HepG2 (cell line): ENCODE measurements around the gene DST. TPM values are rescaled to one million over a fixed set of nuclear protein-coding genes. Genes with fewer than 3 reads are reported as not detected.

Experiments used
- ATAC-seq: fragments of 200-7000 bp; cut with Tn5 transposase; 3 replicates; pipeline ENCODE4 v1.9.1; 2020; ENCODE audit warnings: mild to moderate bottlenecking, moderate library complexity
- BruUV-seq: library from RNA; stranded (reverse); fragments of 400-500 nt; replicated peaks from 2 replicates; lab custom pipeline; 2021; lab: Mats Ljungman, UMichigan
- CTCF ChIA-PET: fragments of 300-600 bp; formaldehyde crosslinking; extraction: SDS; loops from one replicate; lab custom pipeline; 2021; ENCODE audit warnings: low total read pairs, inconsistent platforms, low intra/inter-chr PET ratio; lab: Yijun Ruan, JAX
- POLR2A ChIA-PET: fragments of 350-600 bp; sonication (Branson Sonifier 250); formaldehyde crosslinking; loops from one replicate; lab custom pipeline; 2020; ENCODE audit warnings: antibody characterized with exemption, inconsistent platforms; lab: Yijun Ruan, JAX
- DNase-seq: peaks from one replicate; pipeline ENCODE4 v3.0.0-alpha.2; 2015; ENCODE audit warnings: low spot score
- FAIRE-seq: peaks from 3 replicates; lab custom pipeline; 2011; peaks lifted over from hg19 to GRCh38; lab: Jason Lieb, UNC
- H2AFZ ChIP-seq: one replicate; pipeline ENCODE4 v1.6.1; 2011; ENCODE audit warnings: low read length, inconsistent platforms
- H3K27ac ChIP-seq: fragments of 300-600 bp; 3 replicates; pipeline ENCODE4 v1.8.0; 2011; ENCODE audit warnings: mixed run types, mild to moderate bottlenecking, mixed read lengths, low read length, inconsistent platforms; ENCODE audit not compliant: insufficient read depth; ENCODE audit errors: extremely low read length
- H3K27me3 ChIP-seq, 2 experiments: fragments of 200-600 bp in 1 of 2; 2 replicates in 1 of 2; 3 replicates in 1 of 2; pipeline versions ENCODE4 v1.6.0 to v1.8.0; 2011; ENCODE audit warnings: low read length in 2 of 2, mild to moderate bottlenecking in 2 of 2, moderate library complexity in 2 of 2, inconsistent platforms in 1 of 2; ENCODE audit not compliant: insufficient read depth in 2 of 2, control insufficient read depth in 1 of 2
- H3K36me3 ChIP-seq, 2 experiments: fragments of 200-600 bp in 1 of 2; replicated peaks in 1 of 2; 2 replicates in 1 of 2; 3 replicates in 1 of 2; pipeline versions ENCODE4 v1.5.1 to v1.8.0; 2011; ENCODE audit warnings: low read length in 2 of 2, inconsistent platforms in 1 of 2; ENCODE audit not compliant: insufficient read depth in 2 of 2, control insufficient read depth in 1 of 2
- H3K4me1 ChIP-seq: 2 replicates; pipeline ENCODE4 v1.5.1; 2012; ENCODE audit warnings: low read length, inconsistent platforms; ENCODE audit not compliant: insufficient read depth
- H3K4me2 ChIP-seq: 2 replicates; pipeline ENCODE4 v1.6.0; 2011; ENCODE audit warnings: low read depth, low read length, inconsistent platforms
- H3K4me3 ChIP-seq, 3 experiments: fragments of 200-600 bp in 1 of 3; sonication (generic), shearing (Covaris generic) in 1 of 3; replicated peaks in 1 of 3; 2 replicates each; pipeline ENCODE4 v1.5.1; 2011 to 2016; ENCODE audit warnings: low read length in 3 of 3, inconsistent platforms in 2 of 3, low read depth in 2 of 3, mild to moderate bottlenecking in 2 of 3, control low read depth in 1 of 3, mixed read lengths in 1 of 3; ENCODE audit not compliant: insufficient read depth in 1 of 3
- H3K79me2 ChIP-seq: one replicate; pipeline ENCODE4 v1.6.1; 2011; ENCODE audit warnings: low read length, inconsistent platforms; ENCODE audit not compliant: insufficient read depth
- H3K9ac ChIP-seq: 2 replicates; pipeline ENCODE4 v1.6.0; 2011; ENCODE audit warnings: mild to moderate bottlenecking, low read depth, low read length, inconsistent platforms; ENCODE audit not compliant: insufficient read depth
- H3K9me3 ChIP-seq: 2 replicates; pipeline ENCODE4 v1.5.1; 2012; ENCODE audit warnings: mild to moderate bottlenecking, low read length
- H4K20me1 ChIP-seq: 2 replicates; pipeline ENCODE4 v1.6.0; 2011; ENCODE audit warnings: inconsistent platforms, mild to moderate bottlenecking, low read length, moderate library complexity; ENCODE audit not compliant: insufficient read depth
- ELF3 ChIP-seq: IDR thresholded peaks from 2 replicates; pipeline ENCODE4 v1.6.1; 2016; ENCODE audit warnings: missing genetic modification reagents, missing compliant biosample characterization
- LBX2 ChIP-seq: sonication (generic); formaldehyde crosslinking; IDR thresholded peaks from 2 replicates; pipeline ENCODE4 v1.5.0; 2020; ENCODE audit warnings: missing genetic modification reagents, mild to moderate bottlenecking, borderline replicate concordance
- RCOR2 ChIP-seq: IDR thresholded peaks from 2 replicates; pipeline ENCODE4 v1.6.1; 2016; ENCODE audit warnings: missing biosample characterization, missing genetic modification reagents
- ZNF280D ChIP-seq: sonication (generic); formaldehyde crosslinking; IDR thresholded peaks from 2 replicates; pipeline ENCODE4 v1.5.1; 2020; ENCODE audit warnings: mild to moderate bottlenecking, missing genetic modification reagents
- ZNF335 ChIP-seq: sonication (generic); formaldehyde crosslinking; IDR thresholded peaks from 2 replicates; pipeline ENCODE4 v1.4.0; 2020; ENCODE audit warnings: missing genetic modification reagents
- ZNF746 ChIP-seq: sonication (generic); formaldehyde crosslinking; IDR thresholded peaks from 2 replicates; pipeline ENCODE4 v1.8.0; 2022; ENCODE audit warnings: mild to moderate bottlenecking, missing genetic modification reagents
- ZNF784 ChIP-seq: sonication (generic); formaldehyde crosslinking; IDR thresholded peaks from 2 replicates; pipeline ENCODE4 v1.5.1; 2020; ENCODE audit warnings: missing genetic modification reagents, mild to moderate bottlenecking, borderline replicate concordance
- in situ Hi-C: cut with HindIII; loops from 2 replicates; pipeline ENCODE4 v1.10.0; 2017; ENCODE audit warnings: low pct_unique_long_range_greater_than_20kb; ENCODE audit not compliant: extremely low pct_ligation_motif_present
- intact Hi-C: fragments of 100-400 bp; cut with micrococcal nuclease; formaldehyde crosslinking; loops from one replicate; pipeline ENCODE4 v1.10.0; 2022; ENCODE audit not compliant: unreplicated experiment
- polyA plus RNA-seq, 8 experiments: library from polyadenylated mRNA; depleted of rRNA in 3 of 8; stranded (reverse) in 7 of 8; unstranded in 1 of 8; fragments of >200 nt; fragmentation: Illumina TruSeq in 4 of 8; extraction: Trizol in 4 of 8; gene quantifications; 2 replicates each; pipeline versions ENCODE4 v1.2.1 to v1.2.3, GENCODE V29; 2011 to 2016; ENCODE audit warnings: low read depth in 4 of 8, missing spikeins in 1 of 8, mixed read lengths in 1 of 8; ENCODE audit not compliant: insufficient read depth in 1 of 8
- total RNA-seq, 5 experiments: library from RNA; depleted of rRNA; stranded (reverse); fragments of >200 nt; fragmentation: Illumina TruSeq; extraction: Trizol; gene quantifications; 2 replicates each; pipeline ENCODE4 v1.2.3, GENCODE V29; 2016; ENCODE audit warnings: low read depth in 1 of 5
- TF ChIP-seq, protein P1 (sequence below): IDR thresholded peaks from 2 replicates; pipeline ENCODE4 v1.6.1; 2016; ENCODE audit warnings: control low read depth

Gene DST
- total and polyA plus RNA-seq, 2 of the 13 experiments (the other 11 are each of a cell fraction or from before 2014, with no cell fraction given), result 64.4 to 89.0 TPM

DNA sequence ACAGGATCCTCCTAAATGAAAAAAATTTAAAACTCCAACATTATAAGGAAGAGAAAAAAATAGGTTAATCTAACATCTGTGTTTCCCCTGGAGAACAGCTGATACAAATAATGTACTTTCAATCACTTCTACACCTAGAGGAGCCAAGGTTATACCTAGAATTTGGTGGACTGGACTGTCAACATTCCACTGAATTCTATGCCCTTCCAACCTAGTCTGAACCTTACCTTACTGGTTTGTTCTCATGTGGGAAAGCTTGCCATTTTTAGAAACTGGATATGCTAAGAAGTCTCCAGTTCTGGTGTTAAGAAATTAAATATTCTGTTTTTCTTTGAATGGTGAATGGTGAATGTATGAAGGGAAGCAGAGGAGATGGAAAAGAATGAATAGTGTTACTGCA is 162.4 kb downstream of the DST start:
- Histone ChIP-seq H2AFZ (no peak overlapping the region), H3K9ac (no peak overlapping the region), H3K27me3 (no peaks in the 10 kb centered on the region), H3K4me3 (no peak overlapping the region), H3K4me1 (peaks cover 16% of the 10 kb centered on the region), H3K27ac (no peak overlapping the region), H3K36me3 (peaks cover 19 to 36% of the 10 kb centered on the region in 2 experiments), H3K9me3 (no peaks in the 10 kb centered on the region), H3K4me2 (no peak overlapping the region), H4K20me1 (no peaks in the 10 kb centered on the region), H3K79me2 (no peaks in the 10 kb centered on the region)
- no TSS peak for BruUV-seq
- ChIA-PET POLR2A (no interaction called here), CTCF (no interaction called here)
- in situ Hi-C loops (no loop called here), intact Hi-C loops (loop anchor here (5.0 kb wide), 2 partner anchors 108 to 112 kb away; no protein-coding TSS in a partner anchor)
- DNase-seq (no peak), FAIRE-seq (no peak), ATAC-seq (no peak)
- TF ChIP-seq ZNF784 (CRISPR knock-in tag) (no peak), ZNF280D (CRISPR knock-in tag) (no peak), ZNF335 (CRISPR knock-in tag) (no peak), RCOR2 (CRISPR knock-in tag) (no peak), ZNF746 (CRISPR knock-in tag) (no peak), ELF3 (CRISPR knock-in tag) (no peak), LBX2 (CRISPR knock-in tag) (no peak)
- TF ChIP-seq, protein P1, sequence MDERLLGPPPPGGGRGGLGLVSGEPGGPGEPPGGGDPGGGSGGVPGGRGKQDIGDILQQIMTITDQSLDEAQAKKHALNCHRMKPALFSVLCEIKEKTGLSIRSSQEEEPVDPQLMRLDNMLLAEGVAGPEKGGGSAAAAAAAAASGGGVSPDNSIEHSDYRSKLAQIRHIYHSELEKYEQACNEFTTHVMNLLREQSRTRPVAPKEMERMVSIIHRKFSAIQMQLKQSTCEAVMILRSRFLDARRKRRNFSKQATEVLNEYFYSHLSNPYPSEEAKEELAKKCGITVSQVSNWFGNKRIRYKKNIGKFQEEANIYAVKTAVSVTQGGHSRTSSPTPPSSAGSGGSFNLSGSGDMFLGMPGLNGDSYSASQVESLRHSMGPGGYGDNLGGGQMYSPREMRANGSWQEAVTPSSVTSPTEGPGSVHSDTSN (CRISPR knock-in tag), result no peak
